Fibroblast of villous mesenchyme (primary cell): Measurements from ENCODE around the gene ZKSCAN7. TPM values are rescaled to one million over a fixed set of nuclear protein-coding genes. Genes with fewer than 3 reads are reported as not detected.

Source experiments
- DNase-seq: peaks from one replicate; pipeline ENCODE4 v3.0.0-alpha.2; 2010; ENCODE audit warnings: low read depth
- H3K4me3 ChIP-seq: 2 replicates; pipeline ENCODE4 v1.5.1; 2011; ENCODE audit warnings: low read depth, mild to moderate bottlenecking, low read length
- CTCF ChIP-seq: IDR thresholded peaks from 2 replicates; pipeline ENCODE4 v1.5.1; 2012; ENCODE audit warnings: low read depth, mild to moderate bottlenecking, low read length; ENCODE audit not compliant: insufficient read depth
- total RNA-seq: library from RNA; depleted of rRNA; stranded (reverse); fragments of >200 nt; gene quantifications from 2 replicates; pipeline ENCODE4 v1.2.3, GENCODE V29; 2012

The ZKSCAN7 gene
- total RNA-seq, 1 donor, result 6.0 TPM

- no peak overlapping the region for H3K4me3 ChIP-seq
- DNase-seq, result no peak
- no peak for TF ChIP-seq CTCF
Measured at GRCh38 chr3:44612678-44613077, 57.7 kb downstream of the ZKSCAN7 start.

Other genes with a start within 250 kb of the ZKSCAN7 start
- gene TCAIM, start 216.4 kb upstream of the ZKSCAN7 start, total RNA-seq, result 19.6 and 37.6 TPM in 2 replicates
- 9.0 and 9.5 TPM in 2 replicates for gene ZNF445, start 77.5 kb upstream of the ZKSCAN7 start, total RNA-seq
- 2.9 and 3.0 TPM in 2 replicates for gene ZNF660, start 29.8 kb downstream of the ZKSCAN7 start, total RNA-seq
- 11.6 and 16.0 TPM in 2 replicates for gene ZNF197, start 69.8 kb downstream of the ZKSCAN7 start, total RNA-seq
- gene ZNF35, start 93.5 kb downstream of the ZKSCAN7 start, total RNA-seq, result 16.1 and 22.5 TPM in 2 replicates
- gene ZNF502, start 157.5 kb downstream of the ZKSCAN7 start, total RNA-seq, result 4.2 and 6.9 TPM in 2 replicates
- gene ZNF501, start 174.4 kb downstream of the ZKSCAN7 start, total RNA-seq, result 4.3 and 5.2 TPM in 2 replicates
- gene KIAA1143, start 206.4 kb downstream of the ZKSCAN7 start, total RNA-seq, result 13.2 and 20.7 TPM in 2 replicates
- gene KIF15, start 206.6 kb downstream of the ZKSCAN7 start, total RNA-seq, result 5.5 and 9.9 TPM in 2 replicates